GM10266 (cell line): ENCODE measurements around the gene RREB1.

Experiments
- DNase-seq: peaks from one replicate; pipeline ENCODE4 v3.0.0; 2012; ENCODE audit errors: extremely low spot score
- CTCF ChIP-seq: IDR thresholded peaks from 2 replicates; pipeline ENCODE4 v1.5.1; 2012; ENCODE audit warnings: mild to moderate bottlenecking, low read depth; ENCODE audit not compliant: control insufficient read depth, insufficient read depth; ENCODE audit errors: missing control alignments

The RREB1 gene

DNA sequence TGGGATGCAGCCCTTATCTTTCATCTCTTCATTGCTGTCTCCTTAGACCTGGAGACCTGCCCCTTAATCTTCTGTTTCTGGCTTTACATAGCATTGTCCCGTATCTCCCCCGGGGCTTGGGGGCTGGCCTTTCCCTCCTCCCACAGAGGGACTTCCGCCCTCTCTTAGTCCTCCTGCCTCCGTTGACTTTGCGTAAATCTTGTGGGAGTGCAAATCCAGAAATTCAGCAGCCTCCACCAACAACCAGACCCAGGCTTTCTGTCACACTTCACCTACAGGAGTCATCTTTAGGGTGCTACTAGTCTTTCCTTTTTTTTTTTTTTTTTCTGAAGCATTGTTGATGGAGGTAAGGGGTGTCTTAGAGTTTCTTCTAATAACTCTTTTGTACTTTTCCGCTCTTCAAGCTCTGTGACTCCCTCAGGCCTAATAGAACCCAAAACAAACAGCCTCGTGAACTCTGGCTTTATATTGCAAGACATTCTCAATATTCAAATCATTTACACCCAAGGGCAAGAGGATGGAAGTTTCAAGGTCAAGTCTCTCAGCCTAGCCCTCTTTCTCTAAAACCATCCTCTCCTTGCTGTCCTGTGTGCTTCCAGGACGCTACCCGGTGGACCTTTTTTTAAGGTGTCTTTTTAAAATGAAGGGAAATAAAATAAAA lies 66.2 kb downstream of the RREB1 start:
- TF ChIP-seq CTCF: no peak
- DNase-seq: no peak

GRCh38 chr6:7175462-7175861 lies 67.7 kb downstream of the RREB1 start:
- no peak for DNase-seq
- no peak for TF ChIP-seq CTCF

DNA sequence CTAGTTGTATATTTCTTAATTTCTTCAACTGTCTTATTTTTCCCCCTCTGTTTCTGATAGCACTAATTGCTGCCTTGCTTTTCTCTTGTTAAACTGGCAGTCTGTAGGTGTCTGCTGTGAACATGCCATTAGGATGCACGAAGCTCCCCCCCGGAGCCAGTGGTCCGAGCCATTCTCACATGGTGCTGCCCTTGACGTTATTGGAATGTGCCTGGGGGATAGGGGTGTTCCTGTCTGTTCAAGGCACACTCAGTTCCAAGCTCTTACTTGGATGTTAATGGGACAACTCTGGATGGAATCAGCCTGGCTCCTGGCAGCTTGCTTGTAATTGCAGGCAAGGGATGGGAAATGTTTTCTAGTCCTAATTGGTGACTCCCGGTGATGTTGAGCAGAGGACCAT lies 68.4 kb downstream of the RREB1 start:
- no peak for TF ChIP-seq CTCF
- DNase-seq: no peak

DNA sequence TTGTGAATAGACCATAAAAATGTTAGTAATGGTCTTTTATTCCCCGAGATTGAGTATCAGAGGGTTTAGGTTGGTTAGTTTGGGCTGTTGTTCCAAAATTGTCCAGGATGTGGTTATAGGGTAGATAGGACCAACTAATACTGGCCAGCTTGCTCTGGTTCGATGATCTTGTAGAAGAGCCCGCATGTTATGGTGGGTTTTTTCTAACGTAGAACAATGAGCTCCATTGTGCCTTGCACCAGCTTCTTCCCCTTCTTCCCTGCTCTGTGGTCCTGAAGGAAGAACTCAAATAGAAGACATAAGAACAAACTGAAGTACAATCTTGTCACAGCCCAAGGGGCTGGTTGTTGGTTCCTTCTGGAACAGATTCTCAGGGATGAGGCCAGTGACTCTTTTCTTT lies 70.5 kb downstream of the RREB1 start:
- no peak for TF ChIP-seq CTCF
- no peak for DNase-seq

GRCh38 chr6:7180751-7181150 lies 73.0 kb downstream of the RREB1 start:
- TF ChIP-seq CTCF: no peak
- DNase-seq: no peak

GRCh38 chr6:7183707-7184106 lies 75.9 kb downstream of the RREB1 start:
- no peak for TF ChIP-seq CTCF
- DNase-seq: no peak

DNA sequence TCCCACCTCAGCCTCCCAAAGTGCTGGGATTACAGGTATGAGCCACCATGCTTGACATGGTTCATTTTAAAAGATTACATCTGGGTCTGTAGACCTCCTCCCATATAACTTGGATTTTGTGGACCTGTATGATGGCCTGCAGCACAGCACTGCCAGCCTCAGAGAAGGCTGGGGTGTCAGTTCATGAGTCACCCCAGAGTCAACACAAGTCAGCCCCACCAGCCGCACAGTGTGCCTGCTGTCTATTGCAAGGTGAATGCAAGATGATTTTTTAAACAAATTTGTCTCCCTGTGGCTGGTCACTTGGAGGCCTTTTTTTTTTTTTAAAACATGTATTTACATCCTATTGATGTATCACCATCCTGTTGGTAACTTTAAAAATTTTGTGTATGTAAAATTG lies 76.7 kb downstream of the RREB1 start:
- TF ChIP-seq CTCF: no peak
- DNase-seq: no peak
